T-cell (primary cell): ENCODE data around the gene TLCD3A. TPM values are rescaled to one million over a fixed set of nuclear protein-coding genes. Genes with fewer than 3 reads are reported as not detected.
A peak's percentile ranks its signal among the peaks of the same experiment; 100 is the strongest.
"Not testable (repeated sequence)": the region's sequence is repeated elsewhere in the genome, so short reads cannot be mapped to it uniquely, and the experiment has no call there.

Experiments
- ATAC-seq, 4 experiments: fragments of 200-7000 bp in 3 of 4; fragments of 150-1000 bp in 1 of 4; cut with Tn5 transposase; replicated peaks in 1 of 4; 1 replicate in 3 of 4; 2 replicates in 1 of 4; pipeline ENCODE4 v1.10.0; 2021; ENCODE audit warnings: moderate library complexity in 3 of 4, mild to moderate bottlenecking in 2 of 4, moderate number of reproducible peaks in 1 of 4
- CTCF ChIA-PET, 2 donors: fragments of 300-600 bp; sonication (Branson Sonifier 250); formaldehyde crosslinking; loops; one replicate each; lab custom pipeline; 2022; ENCODE audit warnings: antibody characterized with exemption in 2 of 2; lab: Charles Lee
- POLR2A ChIA-PET, 2 donors: fragments of 300-600 bp; sonication (Branson Sonifier 250); formaldehyde crosslinking; loops; one replicate each; lab custom pipeline; 2022; ENCODE audit warnings: antibody characterized with exemption in 2 of 2; lab: Charles Lee
- DNase-seq, 35 experiments: peaks; one replicate each; pipeline versions ENCODE4 v3.0.0 to v3.0.0-alpha.2; 2013 to 2023
- H3K27ac ChIP-seq: one replicate; pipeline ENCODE4 v1.5.1; 2013; ENCODE audit warnings: low read length
- H3K27me3 ChIP-seq, 2 experiments: replicated peaks in 1 of 2; 1 replicate in 1 of 2; 2 replicates in 1 of 2; pipeline versions ENCODE4 v1.6.1 to v1.7.0; 2013; ENCODE audit warnings: low read length in 1 of 2, mixed read lengths in 1 of 2; ENCODE audit not compliant: control insufficient read depth in 2 of 2, insufficient read depth in 2 of 2; ENCODE audit errors: extremely low read depth in 1 of 2
- H3K36me3 ChIP-seq, 2 donors: 1 replicate in 1 of 2; 2 replicates in 1 of 2; pipeline versions ENCODE4 v1.6.1 to v1.7.0; 2013; ENCODE audit warnings: low read length in 1 of 2; ENCODE audit not compliant: control insufficient read depth in 2 of 2, insufficient read depth in 1 of 2; ENCODE audit errors: extremely low read depth in 1 of 2
- H3K4me1 ChIP-seq, 2 experiments: 1 replicate in 1 of 2; 2 replicates in 1 of 2; pipeline versions ENCODE4 v1.6.1 to v1.7.0; 2013; ENCODE audit warnings: low read length in 2 of 2, mixed read lengths in 1 of 2; ENCODE audit not compliant: insufficient read depth in 2 of 2, control insufficient read depth in 1 of 2; ENCODE audit errors: extremely low read depth in 1 of 2
- H3K4me3 ChIP-seq, 2 donors: 1 replicate in 1 of 2; 2 replicates in 1 of 2; pipeline versions ENCODE4 v1.5.1 to v1.7.0; 2013; ENCODE audit warnings: mild to moderate bottlenecking in 2 of 2, low read length in 1 of 2, moderate library complexity in 1 of 2; ENCODE audit not compliant: control insufficient read depth in 1 of 2; ENCODE audit errors: extremely low read depth in 1 of 2
- H3K9me3 ChIP-seq: 2 replicates; pipeline ENCODE4 v1.7.0; 2013
- H3K27ac Mint-ChIP-seq, 2 donors: one replicate each; pipeline ENCODE4 v1.8.0; 2020 to 2021; ENCODE audit warnings: mild to moderate bottlenecking in 2 of 2, mixed read lengths in 2 of 2
- H3K27me3 Mint-ChIP-seq, 2 donors: one replicate each; pipeline ENCODE4 v1.8.0; 2021 to 2022; ENCODE audit warnings: mixed read lengths in 2 of 2
- H3K36me3 Mint-ChIP-seq: one replicate; pipeline ENCODE4 v1.8.0; 2021; ENCODE audit warnings: mixed read lengths
- H3K4me1 Mint-ChIP-seq, 3 donors: one replicate each; pipeline ENCODE4 v1.8.0; 2020 to 2022; ENCODE audit warnings: mixed read lengths in 3 of 3, mild to moderate bottlenecking in 1 of 3
- H3K4me3 Mint-ChIP-seq, 3 donors: one replicate each; pipeline ENCODE4 v1.8.0; 2020 to 2022; ENCODE audit warnings: mild to moderate bottlenecking in 3 of 3, mixed read lengths in 3 of 3, moderate library complexity in 3 of 3
- H3K9me3 Mint-ChIP-seq, 3 donors: one replicate each; pipeline ENCODE4 v1.8.0; 2020 to 2022; ENCODE audit warnings: mixed read lengths in 3 of 3
- WGBS: methylation state at CpG from one replicate; pipeline ENCODE4 v1.1.5; 2013; ENCODE audit warnings: missing lambda C conversion rate; ENCODE audit not compliant: insufficient coverage; 5-methylcytosine and 5-hydroxymethylcytosine counted together
- total RNA-seq, 35 experiments: library from RNA in 6 of 35; stranded (reverse) in 6 of 35; fragments of 120-200 nt in 1 of 35; gene quantifications; one replicate each; pipeline versions ENCODE4 v1.2.1 to v1.2.4 and lab custom pipeline; 2013 to 2026

The TLCD3A gene
- total RNA-seq, 5 donors from 2014 or later (not counting 1 experiment from before 2014, with no cell fraction given): 1.3 to 3.0 (median 2.2) TPM

DNA sequence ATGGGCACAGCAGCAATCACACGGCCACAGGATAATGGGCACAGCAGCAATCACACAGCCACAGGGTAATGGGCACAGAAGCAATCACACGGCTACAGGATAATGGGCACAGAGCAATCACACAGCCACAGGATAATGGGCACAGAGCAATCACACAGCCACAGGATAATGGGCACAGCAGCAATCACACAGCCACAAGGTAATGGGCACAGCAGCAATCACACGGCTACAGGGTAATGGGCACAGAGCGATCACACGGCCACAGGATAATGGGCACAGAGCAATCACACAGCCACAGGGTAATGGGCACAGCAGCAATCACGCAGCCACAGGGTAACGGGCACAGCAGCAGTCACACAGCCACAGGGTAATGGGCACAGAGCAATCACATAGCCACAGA lies 17.0 kb downstream of the TLCD3A start:
- Histone ChIP-seq H3K36me3 (peaks cover 9 to 33% of the 10 kb centered on the region in 2 donors), H3K4me1 (peaks cover 8 to 29% of the 10 kb centered on the region in 2 experiments)
- H3K4me3 ChIP-seq, CTCF ChIA-PET, H3K27ac Mint-ChIP-seq, DNase-seq, POLR2A ChIA-PET, H3K9me3 Mint-ChIP-seq, H3K27ac ChIP-seq, H3K27me3 Mint-ChIP-seq, H3K27me3 ChIP-seq, H3K9me3 ChIP-seq, ATAC-seq: not testable (repeated sequence)
- 94% methylated on average over 6 of the region's 7 CpGs for WGBS
- Mint-ChIP-seq H3K4me1 (peaks cover 32 to 43% (median 42%) of the 10 kb centered on the region in 3 donors), H3K4me3 (peak overlapping the region in 2 of 3 donors; percentile 0 to 98), H3K36me3 (peaks cover 21% of the 10 kb centered on the region)

DNA sequence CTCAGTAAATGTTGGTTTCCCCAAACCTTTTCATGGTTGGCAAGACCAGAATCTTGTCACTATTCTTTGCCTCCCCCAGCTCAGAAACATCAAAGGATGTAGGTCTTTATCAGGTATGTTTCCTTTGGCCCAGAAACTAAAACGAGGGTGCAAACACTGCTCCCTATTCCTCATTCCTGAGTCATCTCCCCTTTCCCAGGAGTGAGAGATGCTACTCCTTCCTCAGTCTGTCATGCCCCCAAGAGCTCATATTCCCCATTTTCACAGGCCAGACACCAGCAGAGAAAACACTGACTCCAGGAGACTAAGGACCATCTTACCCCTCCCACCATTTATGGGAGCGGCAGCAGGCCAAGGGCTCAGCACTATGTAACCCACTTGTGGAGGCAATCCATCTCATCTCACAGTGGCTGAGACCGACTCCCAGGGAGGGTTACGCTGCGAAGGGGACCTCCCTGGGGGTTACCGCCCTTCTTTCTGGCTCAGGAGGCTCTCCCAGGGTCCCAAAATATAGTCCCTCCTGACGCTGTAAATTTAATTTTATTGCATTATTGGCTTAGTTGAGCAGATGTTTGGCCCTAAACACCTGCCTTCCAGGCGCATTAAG lies 18.1 kb downstream of the TLCD3A start:
- ChIA-PET CTCF (interaction anchor here (0.5 to 1.0 kb wide), 4 partner anchors 32 to 251 kb away, joined by 3 to 4 read pairs (median 3); partner anchors contain the start of gene TIMM22 (in 1 of the 2)), POLR2A (no interaction called here)
- H3K9me3 Mint-ChIP-seq: no peaks in the 10 kb centered on the region
- H3K4me3 ChIP-seq: peak overlapping the region in 1 of 2 donors; percentile 83
- H3K27ac ChIP-seq: no peak overlapping the region
- H3K27ac Mint-ChIP-seq: peak overlapping the region; percentile 49 to 53
- H3K27me3 Mint-ChIP-seq: no peaks in the 10 kb centered on the region
- H3K4me1 ChIP-seq: peaks cover 8 to 29% of the 10 kb centered on the region in 2 experiments
- H3K36me3 Mint-ChIP-seq: peaks cover 19% of the 10 kb centered on the region
- peaks cover 0 to 22% of the 10 kb centered on the region in 2 donors for H3K36me3 ChIP-seq
- H3K27me3 ChIP-seq: no peaks in the 10 kb centered on the region
- peaks cover 32 to 43% (median 42%) of the 10 kb centered on the region in 3 donors for H3K4me1 Mint-ChIP-seq
- no peaks in the 10 kb centered on the region for H3K9me3 ChIP-seq
- WGBS: 80% methylated on average over 3 of the region's 8 CpGs
- H3K4me3 Mint-ChIP-seq: peak overlapping the region; percentile 91 to 98 (median 91)
- DNase-seq (no peak), ATAC-seq (no peak)

DNA sequence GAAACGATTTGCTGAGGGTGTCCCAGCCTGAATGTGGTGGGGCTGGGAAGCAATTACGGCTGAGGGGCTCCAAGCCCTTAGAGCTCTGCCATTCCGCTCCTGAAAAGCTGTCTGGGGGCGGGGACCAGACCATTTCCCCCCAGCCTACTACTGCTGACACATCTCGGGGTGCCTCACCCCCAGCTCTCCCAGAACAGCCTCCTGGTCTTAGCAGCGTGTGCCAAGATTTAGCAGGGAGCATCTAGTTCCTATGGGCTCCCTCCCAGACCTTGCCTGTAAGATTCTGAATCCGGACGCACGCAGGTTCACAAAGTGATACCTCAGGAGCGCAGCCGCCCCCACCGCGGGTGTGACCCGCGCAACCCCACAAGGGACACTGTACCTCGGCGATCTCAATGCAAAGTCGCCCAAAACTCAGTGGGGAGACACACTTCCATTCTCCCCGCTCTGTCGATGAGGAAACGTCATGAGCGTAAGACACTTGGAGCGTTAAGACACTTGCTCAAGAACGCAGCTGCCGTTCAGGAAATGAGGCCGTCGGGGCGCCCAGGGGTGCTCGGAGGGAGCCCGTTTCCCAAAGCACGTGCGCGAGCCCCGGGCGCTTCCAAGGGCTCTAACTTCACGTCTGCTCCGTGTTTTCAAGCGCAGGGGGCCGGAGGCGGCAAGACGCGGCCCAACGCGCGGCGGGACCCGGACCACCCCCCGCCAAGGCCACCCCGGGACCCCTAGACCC lies 19.0 kb downstream of the TLCD3A start:
- H3K4me1 Mint-ChIP-seq: peaks cover 32 to 43% (median 42%) of the 10 kb centered on the region in 3 donors
- H3K27me3 Mint-ChIP-seq: no peaks in the 10 kb centered on the region
- peak overlapping the region; percentile 91 to 98 (median 91) for H3K4me3 Mint-ChIP-seq
- H3K36me3 ChIP-seq: peaks cover 0 to 13% of the 10 kb centered on the region in 2 donors
- H3K9me3 Mint-ChIP-seq: no peaks in the 10 kb centered on the region
- peak in 34 of 35 experiments; percentile 5 to 72 (median 50) for DNase-seq
- H3K27me3 ChIP-seq: no peaks in the 10 kb centered on the region
- ChIA-PET POLR2A (no interaction called here), CTCF (no interaction called here)
- ATAC-seq: peak; percentile 50 to 61 (median 59)
- H3K36me3 Mint-ChIP-seq: peaks cover 12% of the 10 kb centered on the region
- under 1% methylated on average over 46 of the region's 49 CpGs for WGBS
- no peaks in the 10 kb centered on the region for H3K9me3 ChIP-seq
- H3K4me1 ChIP-seq: peaks cover 8 to 29% of the 10 kb centered on the region in 2 experiments
- H3K27ac Mint-ChIP-seq: peak overlapping the region; percentile 90 to 92
- peak overlapping the region; percentile 70 to 83 for H3K4me3 ChIP-seq
- no peak overlapping the region for H3K27ac ChIP-seq

DNA sequence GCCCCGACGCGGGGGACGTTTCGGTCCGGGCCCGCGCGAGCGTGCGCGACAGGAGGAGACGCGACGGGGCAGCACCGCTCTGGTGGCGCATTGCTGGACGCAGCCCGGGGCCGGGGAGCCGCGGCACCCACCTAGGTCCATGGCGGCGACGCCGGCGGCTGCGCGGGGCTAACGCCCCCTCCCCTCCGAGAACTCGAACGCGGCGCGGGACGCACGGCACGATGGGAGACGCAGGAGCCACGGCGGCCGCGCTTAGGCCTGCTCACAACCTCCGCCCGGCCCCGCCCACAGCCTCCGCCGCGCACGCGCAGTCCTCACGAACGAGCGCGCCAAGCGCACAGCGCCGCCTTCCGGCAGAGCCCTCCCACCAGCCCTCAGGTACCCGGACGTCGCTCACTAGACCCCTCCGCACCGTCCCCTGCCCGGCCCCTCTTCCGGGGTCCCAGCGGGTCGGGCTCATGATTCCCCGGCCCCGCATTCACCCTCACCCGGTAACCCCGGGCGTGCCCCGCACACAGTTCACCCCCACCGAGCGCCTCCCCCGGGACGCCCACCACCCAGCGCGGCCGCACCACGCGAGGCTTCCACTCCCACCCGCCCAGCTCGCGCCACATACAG lies 19.7 kb downstream of the TLCD3A start, which contains the start of gene GEMIN4:
Gene GEMIN4 (minus strand): TSS at position 263 of the 618 bp plus-strand sequence. CDS start 122 bp downstream, at position 141.
- ChIA-PET CTCF (interaction anchor here (0.6 to 1.0 kb wide), 5 partner anchors 21 to 244 kb away, joined by 3 to 7 read pairs (median 5); partner anchors contain the start of gene TIMM22 (in 1 of the 2)), POLR2A (interaction anchor here in 1 of 2 donors (0.8 kb wide), 1 partner anchor 27 kb away, joined by 3 read pairs; no protein-coding TSS in a partner anchor)
- H3K4me3 Mint-ChIP-seq: peak within 1 kb of the TSS; percentile 91 to 98 (median 92)
- Histone ChIP-seq H3K9me3 (no peaks in the 10 kb centered on the region), H3K4me3 (peak within 1 kb of the TSS; percentile 70 to 83), H3K4me1 (peaks cover 8 to 29% of the 10 kb centered on the region in 2 experiments), H3K27me3 (no peaks in the 10 kb centered on the region), H3K36me3 (peaks cover 0 to 11% of the 10 kb centered on the region in 2 donors), H3K27ac (peak within 1 kb of the TSS; percentile 50)
- under 1% methylated on average over 87 of the region's 87 CpGs for WGBS
- no peaks in the 10 kb centered on the region for H3K27me3 Mint-ChIP-seq
- H3K4me1 Mint-ChIP-seq: peaks cover 32 to 43% (median 42%) of the 10 kb centered on the region in 3 donors
- no peaks in the 10 kb centered on the region for H3K9me3 Mint-ChIP-seq
- H3K36me3 Mint-ChIP-seq: peaks cover 15% of the 10 kb centered on the region
- peak; percentile 88 to 99 (median 96) for DNase-seq
- H3K27ac Mint-ChIP-seq: peak within 1 kb of the TSS; percentile 92
- peak; percentile 84 to 89 (median 85) for ATAC-seq

DNA sequence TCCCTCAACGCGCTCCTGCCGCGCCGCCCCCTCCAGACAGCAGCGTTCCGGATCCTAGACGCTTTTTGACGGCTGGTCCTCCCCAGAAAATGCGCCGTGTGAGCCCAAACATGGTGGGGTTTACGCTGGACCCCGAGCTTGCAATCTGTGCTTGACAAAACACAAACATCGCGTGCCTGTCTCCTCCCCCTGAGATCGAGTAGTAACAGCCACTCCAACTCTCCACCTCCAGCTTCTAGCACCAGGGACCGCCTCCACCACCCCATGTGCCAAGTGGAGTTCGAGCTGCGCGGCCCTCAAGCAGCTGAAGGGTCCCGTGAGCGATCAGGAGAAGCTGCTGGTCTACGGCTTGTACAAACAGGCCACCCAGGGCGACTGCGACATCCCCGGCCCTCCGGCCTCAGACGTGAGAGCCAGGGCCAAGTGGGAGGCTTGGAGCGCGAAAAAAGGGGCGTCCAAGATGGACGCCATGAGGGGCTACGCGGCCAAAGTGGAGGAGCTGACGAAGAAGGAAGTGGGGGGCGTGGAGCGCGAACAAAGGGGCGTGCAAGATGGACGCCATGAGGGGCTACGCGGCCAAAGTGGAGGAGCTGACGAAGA lies 20.3 kb downstream of the TLCD3A start:
- Mint-ChIP-seq H3K27ac (peak overlapping the region; percentile 92), H3K9me3 (no peaks in the 10 kb centered on the region), H3K27me3 (no peaks in the 10 kb centered on the region), H3K4me1 (peaks cover 32 to 43% (median 41%) of the 10 kb centered on the region in 3 donors), H3K4me3 (peak overlapping the region; percentile 91 to 98 (median 92)), H3K36me3 (peaks cover 17% of the 10 kb centered on the region)
- no peaks in the 10 kb centered on the region for H3K9me3 ChIP-seq
- POLR2A ChIA-PET: interaction anchor here in 1 of 2 donors (0.8 kb wide), 1 partner anchor 26 kb away, joined by 3 read pairs; no protein-coding TSS in a partner anchor
- peak; percentile 5 to 28 (median 18) for ATAC-seq
- no peaks in the 10 kb centered on the region for H3K27me3 ChIP-seq
- WGBS: 27% methylated on average over 31 of the region's 43 CpGs
- H3K36me3 ChIP-seq: peaks cover 0 to 5% of the 10 kb centered on the region in 2 donors
- peak overlapping the region; percentile 50 for H3K27ac ChIP-seq
- DNase-seq: peak in 11 of 35 experiments; percentile 13 to 52 (median 26)
- H3K4me3 ChIP-seq: peak overlapping the region; percentile 70 to 83
- peaks cover 8 to 29% of the 10 kb centered on the region in 2 experiments for H3K4me1 ChIP-seq
- CTCF ChIA-PET: interaction anchor here (0.6 to 1.4 kb wide), 7 partner anchors 21 to 340 kb away, joined by 3 to 7 read pairs (median 5); partner anchors contain the start of gene TIMM22 (in 1 of the 2)
